NOMO-1 treated with dmso at 0.1 percent for 144 hours (cell line): ENCODE data around the gene BZW2.

Source experiments
- DNase-seq: peaks from one replicate; lab custom pipeline; 2025; ENCODE audit not compliant: unreplicated experiment; lab: John Stamatoyannopoulos, UW

The BZW2 gene

DNA sequence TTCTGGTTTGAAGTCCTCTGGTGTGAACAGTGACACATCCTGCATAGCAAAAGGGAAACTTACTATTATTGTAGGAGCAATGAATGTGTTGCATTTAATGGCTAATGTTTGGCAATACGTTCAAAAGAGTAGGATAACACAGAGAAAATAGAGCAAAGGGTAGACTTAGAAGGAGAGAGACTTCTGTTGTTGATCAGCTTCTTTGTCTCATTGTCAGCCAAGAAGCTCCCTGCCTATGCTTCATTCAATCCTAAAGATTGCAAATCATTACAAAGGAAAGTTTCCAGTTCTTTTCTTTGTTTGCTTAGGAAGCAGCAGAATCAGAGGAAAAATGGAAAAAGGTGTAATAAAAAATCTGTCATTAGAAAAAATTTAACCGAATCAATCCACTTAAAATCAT is 99.7 kb downstream of the BZW2 start:
- no peak for DNase-seq

DNA sequence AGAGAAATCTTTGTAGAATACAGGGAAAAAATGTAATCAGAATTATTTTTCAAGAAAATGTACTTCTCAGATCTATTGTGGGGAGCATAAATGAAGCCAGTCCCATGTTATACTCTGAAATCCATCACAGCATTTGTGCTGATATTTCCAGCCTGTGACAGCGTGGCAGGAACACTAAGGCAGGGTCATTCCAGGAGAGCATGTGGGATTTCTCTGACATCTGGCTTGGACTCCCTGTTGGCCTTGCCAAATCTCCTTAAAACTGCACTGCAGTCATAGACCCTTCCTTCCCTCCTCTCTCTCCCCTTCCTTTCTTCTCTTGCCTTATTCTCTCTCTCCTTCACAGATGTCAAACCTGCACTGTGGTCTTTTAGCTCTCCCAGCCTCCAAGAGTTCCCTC is 101.1 kb downstream of the BZW2 start:
- DNase-seq, result no peak

DNA sequence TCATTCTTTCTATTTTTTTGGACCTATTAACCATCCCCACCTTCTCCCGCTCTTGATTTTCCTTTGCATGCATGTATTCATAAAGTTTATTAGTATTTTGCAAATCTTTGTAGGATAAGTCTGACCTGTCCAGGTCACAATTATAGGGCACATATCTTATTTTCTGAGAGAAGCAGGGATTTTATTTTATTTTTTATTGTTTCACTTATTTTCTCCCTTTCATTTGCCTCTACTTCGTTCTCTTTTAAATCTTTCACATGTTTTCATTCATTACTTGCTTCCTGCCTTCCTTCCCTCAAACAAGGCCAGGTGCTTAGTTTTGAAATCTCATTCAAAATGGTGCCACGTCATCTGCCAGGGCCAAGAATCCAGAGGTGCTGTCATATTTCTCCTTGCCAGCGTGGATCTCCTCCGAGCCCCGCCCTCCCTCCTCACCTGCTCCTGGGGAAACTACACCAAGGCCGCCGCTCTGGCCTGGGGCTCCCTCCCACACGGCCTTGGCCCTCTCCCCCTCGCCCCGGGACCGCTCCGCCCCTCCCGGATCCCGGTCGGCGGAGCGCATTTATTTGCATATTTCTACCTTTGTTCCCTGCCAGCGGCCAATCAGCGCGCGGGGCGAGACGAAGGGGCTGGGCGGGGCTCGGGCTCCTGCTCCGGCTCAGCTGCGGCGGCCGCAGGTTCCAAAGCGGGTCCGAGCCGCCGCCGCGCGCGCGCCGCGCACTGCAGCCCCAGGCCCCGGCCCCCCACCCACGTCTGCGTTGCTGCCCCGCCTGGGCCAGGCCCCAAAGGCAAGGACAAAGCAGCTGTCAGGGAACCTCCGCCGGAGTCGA is 107.3 kb downstream of the BZW2 start, which contains the start of gene TSPAN13:
TSS of gene TSPAN13 (plus strand) at position 654 of the 830 bp plus-strand sequence. CDS start 213 bp downstream, outside the sequence.
- DNase-seq, result peak; percentile 49

DNA sequence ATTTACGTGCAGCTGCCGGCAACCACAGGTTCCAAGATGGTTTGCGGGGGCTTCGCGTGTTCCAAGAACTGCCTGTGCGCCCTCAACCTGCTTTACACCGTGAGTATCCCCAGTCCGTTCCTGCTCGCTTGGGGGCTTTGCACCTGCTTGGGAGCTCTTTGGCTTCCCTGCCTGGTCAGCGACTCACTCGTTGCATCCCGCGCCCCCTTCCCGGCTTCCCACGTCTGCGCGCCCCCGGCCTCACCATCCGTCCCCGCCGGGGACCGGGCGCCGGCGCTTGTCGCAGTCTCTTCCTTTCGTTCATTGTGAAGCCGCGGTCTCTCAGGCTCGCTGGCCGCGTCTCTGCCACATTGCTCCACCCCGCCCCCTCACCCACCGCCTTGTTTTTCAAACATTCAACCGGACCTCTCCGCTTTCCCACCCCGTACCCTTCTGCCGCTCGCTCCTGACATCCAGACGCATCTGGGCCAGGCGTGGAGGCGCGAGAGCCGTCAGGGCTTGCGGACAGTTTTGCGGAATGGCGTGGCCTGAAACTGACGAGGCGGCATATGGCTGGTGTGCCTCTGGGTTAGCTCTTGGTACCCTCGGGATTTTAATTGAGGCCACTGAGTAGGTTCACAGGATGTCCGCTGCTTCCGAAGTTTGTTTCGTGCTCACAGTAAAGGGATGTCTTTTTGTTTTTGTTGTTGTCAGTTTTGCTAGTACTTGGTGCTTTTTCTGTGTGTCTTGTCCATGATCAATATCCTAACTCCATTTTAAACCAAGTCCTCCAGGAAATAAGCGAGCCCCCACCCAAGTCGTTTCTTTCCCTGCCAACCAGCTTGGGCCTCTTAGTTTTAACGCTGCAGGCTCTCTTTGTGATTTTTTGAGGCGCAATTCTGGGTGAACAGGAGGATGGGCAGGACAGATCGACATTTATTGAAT is 108.2 kb downstream of the BZW2 start:
- no peak for DNase-seq

DNA sequence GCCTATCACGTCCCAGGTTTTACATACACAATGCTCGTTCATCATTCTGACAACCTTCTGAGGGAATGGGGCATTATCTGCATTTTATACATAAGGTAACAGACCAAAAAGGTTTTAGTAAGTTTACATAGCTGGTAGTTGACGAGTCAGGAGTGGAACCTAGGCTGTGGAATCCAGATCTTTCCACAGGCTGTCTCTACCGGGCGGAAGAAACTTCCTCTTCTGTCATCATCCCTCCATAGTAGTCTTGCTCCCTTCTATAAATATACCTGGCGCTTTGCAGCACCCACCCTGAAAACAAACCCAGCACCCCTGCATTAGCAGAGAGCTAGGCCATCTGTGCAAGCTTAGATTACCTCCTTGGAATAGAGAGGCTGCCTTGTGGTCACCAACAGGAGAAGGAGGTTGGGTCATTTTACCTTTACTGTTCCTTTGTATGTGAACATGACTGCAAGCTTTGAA is 108.9 kb downstream of the BZW2 start:
- no peak for DNase-seq

DNA sequence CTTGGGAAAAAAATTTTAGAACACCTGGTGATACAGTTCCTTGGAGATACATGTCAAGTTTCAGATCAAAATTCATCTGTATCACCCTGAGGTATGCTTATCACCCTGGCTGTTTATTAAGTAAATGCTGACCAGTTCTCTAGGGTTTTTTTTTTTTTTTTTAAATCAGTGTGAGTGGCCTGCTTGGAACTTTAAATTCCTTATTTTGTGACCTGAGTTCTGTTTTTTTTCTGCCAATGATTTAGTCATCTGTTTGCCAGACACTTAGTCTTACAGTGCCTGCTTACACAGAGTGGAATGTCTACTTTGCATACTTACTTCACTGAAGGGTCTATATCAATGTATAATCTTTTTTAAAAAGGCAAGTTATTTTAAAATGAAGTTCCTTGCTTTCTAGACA is 109.4 kb downstream of the BZW2 start:
- no peak for DNase-seq
